Lower lobe of right lung (tissue), 2 donors: ENCODE data around the gene CKS2. TPM values are rescaled to one million over a fixed set of nuclear protein-coding genes. Genes with fewer than 3 reads are reported as not detected.
A peak's percentile ranks its signal among the peaks of the same experiment; 100 is the strongest.
"Not testable (repeated sequence)": the region's sequence is repeated elsewhere in the genome, so short reads cannot be mapped to it uniquely, and the experiment has no call there.

Experiments
- ATAC-seq, 2 donors: fragments of 200-7000 bp; cut with Tn5 transposase; one replicate each; pipeline ENCODE4 v1.9.1; 2020 to 2022; ENCODE audit warnings: mild to moderate bottlenecking in 2 of 2, moderate library complexity in 2 of 2
- DNase-seq: peaks from one replicate; pipeline ENCODE4 v3.0.0-alpha.2; 2020
- H3K27ac ChIP-seq: fragments of 200-600 bp; one replicate; pipeline ENCODE4 v1.8.0; 2022
- H3K27me3 ChIP-seq: fragments of 200-600 bp; one replicate; pipeline ENCODE4 v1.8.0; 2022; ENCODE audit warnings: low read depth
- H3K36me3 ChIP-seq: fragments of 200-600 bp; one replicate; pipeline ENCODE4 v1.8.0; 2022; ENCODE audit warnings: mild to moderate bottlenecking
- H3K4me1 ChIP-seq: fragments of 200-600 bp; one replicate; pipeline ENCODE4 v1.8.0; 2022
- H3K4me3 ChIP-seq: fragments of 200-600 bp; one replicate; pipeline ENCODE4 v1.8.0; 2022; ENCODE audit warnings: mild to moderate bottlenecking
- H3K9me3 ChIP-seq: fragments of 200-600 bp; one replicate; pipeline ENCODE4 v1.8.0; 2022
- CTCF ChIP-seq: fragments of 200-600 bp; IDR thresholded peaks from one replicate; pipeline ENCODE4 v1.8.0; 2022; ENCODE audit warnings: antibody characterized with exemption, mild to moderate bottlenecking
- intact Hi-C: fragments of 100-400 bp; cut with DNase I; formaldehyde crosslinking; loops from one replicate; pipeline ENCODE4 v1.11.0; 2022
- long read RNA-seq: library from polyadenylated mRNA; unstranded; transcript quantifications from one replicate; pipeline ENCODE4 v2.0.0, GENCODE V29; 2021
- total RNA-seq: library from RNA; stranded (reverse); fragmentation: NEBNext Ultra II Directional; extraction: Animal tissue kit (Norgen Biotek cat#: 25700); gene quantifications from one replicate; pipeline ENCODE4 v1.2.1, GENCODE V29; 2021
- donor health status: DM: no; HTN: yes; CAD: no; lungs with severe emphysema.

Gene CKS2
- 16.6 TPM for total RNA-seq
- long read RNA-seq, partial matches to known transcripts = 3 of 5 reads
- long read RNA-seq, other reads (novel, unspliced or antisense) = 1 of 5 reads

GRCh38 chr9:89310475-89311345 lies at the start of gene CKS2:
Gene CKS2 (plus strand): TSS chr9:89311195. CDS start chr9:89311293, 98 bp downstream.
- Histone ChIP-seq H3K27ac (peak within 1 kb of the TSS; percentile 100), H3K4me1 (peaks cover 18% of the 10 kb centered on the region), H3K36me3 (peaks cover 1% of the 10 kb centered on the region), H3K9me3 (no peaks in the 10 kb centered on the region), H3K27me3 (no peaks in the 10 kb centered on the region), H3K4me3 (peak within 1 kb of the TSS; percentile 72)
- intact Hi-C loops = no loop called here
- TF ChIP-seq CTCF = no peak
- ATAC-seq (peak; percentile 97 to 98), DNase-seq (peak; percentile 100)

DNA sequence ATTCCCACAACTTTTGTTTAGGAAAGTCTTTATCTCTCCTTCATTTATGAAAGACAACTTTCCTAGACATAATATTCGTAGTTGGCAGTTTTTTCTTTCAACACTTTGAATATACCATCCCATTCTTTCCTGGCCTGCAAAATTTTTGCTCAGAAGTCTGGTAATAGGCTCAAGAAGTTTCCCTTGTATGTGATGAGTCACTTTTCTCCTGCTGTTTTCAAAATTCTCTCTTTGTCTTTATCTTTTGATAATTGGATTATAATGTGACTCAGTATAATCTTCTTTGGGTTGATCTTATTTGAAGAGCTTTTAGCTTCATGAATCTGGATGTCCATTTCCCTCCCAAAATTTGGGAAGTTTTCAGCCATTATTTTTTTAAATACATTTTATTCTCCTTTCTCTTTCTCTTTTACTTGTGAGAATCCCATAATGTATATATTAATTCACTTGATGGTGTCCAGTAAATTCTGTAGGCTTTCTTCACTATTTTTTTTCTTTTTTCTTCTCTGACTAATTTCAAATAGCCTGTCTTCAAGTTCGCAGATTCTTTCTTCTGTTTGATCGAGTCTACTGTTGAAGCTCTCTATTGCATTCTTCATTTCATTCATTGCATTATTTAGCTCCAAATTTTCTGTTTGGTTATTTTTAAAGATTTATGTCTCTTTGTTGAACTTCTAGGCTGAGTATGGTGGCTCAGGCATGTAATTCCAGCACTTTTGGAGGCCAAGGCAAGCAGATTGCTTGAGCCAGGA lies 37.3 kb upstream of the CKS2 start:
- Histone ChIP-seq H3K4me1 (no peaks in the 10 kb centered on the region), H3K27ac (no peak overlapping the region), H3K4me3 (no peak overlapping the region), H3K9me3 (peaks cover 16% of the 10 kb centered on the region), H3K36me3 (no peaks in the 10 kb centered on the region), H3K27me3 (no peaks in the 10 kb centered on the region)
- no peak for DNase-seq
- intact Hi-C loops = no loop called here
- TF ChIP-seq CTCF = no peak
- ATAC-seq = no peak

GRCh38 chr9:89274838-89275237 lies 36.2 kb upstream of the CKS2 start:
- Histone ChIP-seq H3K27me3 (no peaks in the 10 kb centered on the region), H3K9me3 (peaks cover 16% of the 10 kb centered on the region), H3K27ac (no peak overlapping the region), H3K4me1 (no peaks in the 10 kb centered on the region), H3K36me3 (no peaks in the 10 kb centered on the region), H3K4me3 (no peak overlapping the region)
- intact Hi-C loops = no loop called here
- ATAC-seq (no peak), DNase-seq (no peak)
- no peak for TF ChIP-seq CTCF

GRCh38 chr9:89276040-89276439 lies 35.0 kb upstream of the CKS2 start:
- peaks cover 16% of the 10 kb centered on the region for H3K9me3 ChIP-seq
- DNase-seq, H3K36me3 ChIP-seq, H3K27me3 ChIP-seq, ATAC-seq, H3K4me1 ChIP-seq, H3K4me3 ChIP-seq, H3K27ac ChIP-seq, intact Hi-C loops: not testable (repeated sequence)

DNA sequence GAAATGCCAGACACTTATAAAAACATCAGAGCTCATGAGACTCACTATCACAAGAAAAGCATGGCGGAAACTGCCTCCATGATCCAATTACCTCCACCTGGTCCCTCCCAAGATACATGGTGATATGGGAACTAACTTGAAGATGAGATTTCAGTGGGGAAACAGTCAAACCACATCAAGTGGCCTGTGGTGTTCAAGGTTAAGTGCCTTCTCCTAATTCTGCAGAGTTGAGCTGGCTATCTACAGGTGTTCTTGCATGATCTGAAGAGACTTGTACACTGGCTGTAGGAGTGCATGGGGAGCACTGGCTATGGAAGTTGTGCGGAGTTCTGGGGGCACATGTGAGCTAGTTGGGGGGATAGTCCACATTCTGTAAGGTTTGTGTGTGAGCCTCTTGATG lies 34.0 kb upstream of the CKS2 start:
- ATAC-seq (peak in 1 of 2 donors; percentile 13), DNase-seq (no peak)
- no peak for TF ChIP-seq CTCF
- no peak overlapping the region for H3K4me3 ChIP-seq
- no peaks in the 10 kb centered on the region for H3K4me1 ChIP-seq
- no peaks in the 10 kb centered on the region for H3K27me3 ChIP-seq
- intact Hi-C loops = no loop called here
- H3K9me3 ChIP-seq = peaks cover 16% of the 10 kb centered on the region
- H3K36me3 ChIP-seq = no peaks in the 10 kb centered on the region
- no peak overlapping the region for H3K27ac ChIP-seq
